ENCODE measurements around the gene PRDM15. TPM values are rescaled to one million over a fixed set of nuclear protein-coding genes. Genes with fewer than 3 reads are reported as not detected.

The PRDM15 gene
- total and polyA plus RNA-seq, 2 donors (not counting 3 experiments of a cell fraction or from before 2014, with no cell fraction given) = 11.8 to 12.9 TPM

DNA sequence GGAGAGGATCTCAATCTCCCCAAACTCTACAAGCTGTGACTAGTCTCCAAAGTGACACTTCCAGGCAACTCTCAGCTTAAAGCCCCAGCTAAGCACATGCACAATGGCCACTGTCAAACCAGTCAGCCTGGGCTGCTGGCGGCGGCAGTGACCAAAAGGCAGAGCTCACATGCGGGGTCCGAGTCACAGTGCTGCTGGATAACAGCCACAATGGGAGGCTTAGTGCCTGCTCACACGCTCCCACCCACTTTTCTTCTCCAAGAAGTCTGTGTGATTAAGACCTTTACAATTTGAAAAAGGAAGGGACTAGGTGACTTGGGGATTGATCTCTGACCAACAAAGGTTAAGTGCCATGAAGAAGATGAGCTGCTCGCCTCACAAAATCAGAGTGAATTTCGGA, 129.1 kb downstream of the PRDM15 start:
- Histone ChIP-seq H3K4me3 (replicated peaks in 1 of 3; ENCODE audit: insufficient read depth in 1 of 3, low read depth in 1 of 3, low read length in 3 of 3) (no peak overlapping the region), H4K20me1 (replicated peaks; ENCODE audit: control insufficient read depth, extremely low read depth, insufficient read depth, low read length) (no peaks in the 10 kb centered on the region), H3K9me1 (replicated peaks; ENCODE audit: control insufficient read depth, extremely low read depth, insufficient read depth, low read length) (no peaks in the 10 kb centered on the region), H3K4me2 (ENCODE audit: insufficient read depth, low read length) (no peak overlapping the region), H3K27me3 (ENCODE audit: control insufficient read depth in 2 of 2, insufficient read depth in 2 of 2, low read length in 2 of 2) (peaks cover 1 to 5% of the 10 kb centered on the region in 2 experiments), H3K27ac (ENCODE audit: insufficient read depth, low read depth, low read length) (no peak overlapping the region), H3K9ac (replicated peaks; ENCODE audit: extremely low read depth, insufficient read depth, low read length) (no peak overlapping the region), H3K79me2 (ENCODE audit: control insufficient read depth, insufficient read depth, low read length) (no peaks in the 10 kb centered on the region), H2AFZ (ENCODE audit: low read depth, low read length) (no peak overlapping the region), H3K9me3 (replicated peaks; ENCODE audit: control insufficient read depth, insufficient read depth, low read length) (no peaks in the 10 kb centered on the region), H3K36me3 (ENCODE audit: control insufficient read depth in 2 of 2, extremely low read depth in 1 of 2, insufficient read depth in 2 of 2, low read length in 2 of 2) (no peaks in the 10 kb centered on the region), H3K4me1 (ENCODE audit: control insufficient read depth, extremely low read depth, insufficient read depth, low read length) (no peaks in the 10 kb centered on the region)
- FAIRE-seq = no peak
- dilution Hi-C loops (cut with MboI; ENCODE audit: extremely low pct_ligation_motif_present, low sequenced_read_pairs) = no loop called here
- intact Hi-C loops (cut with micrococcal nuclease) = no loop called here
- POLR2A ChIA-PET = no interaction called here
- no peak for DNase-seq (ENCODE audit: low read depth, low spot score)
- TF ChIP-seq POLR2A (IDR thresholded peaks at IDR 0.05; ENCODE audit: low read depth, low read length) = no peak
- no peak for TF ChIP-seq JUN (IDR thresholded peaks at IDR 0.05; ENCODE audit: borderline replicate concordance, insufficient read depth, insufficient read length, low read depth)
- TF ChIP-seq, protein P1, sequence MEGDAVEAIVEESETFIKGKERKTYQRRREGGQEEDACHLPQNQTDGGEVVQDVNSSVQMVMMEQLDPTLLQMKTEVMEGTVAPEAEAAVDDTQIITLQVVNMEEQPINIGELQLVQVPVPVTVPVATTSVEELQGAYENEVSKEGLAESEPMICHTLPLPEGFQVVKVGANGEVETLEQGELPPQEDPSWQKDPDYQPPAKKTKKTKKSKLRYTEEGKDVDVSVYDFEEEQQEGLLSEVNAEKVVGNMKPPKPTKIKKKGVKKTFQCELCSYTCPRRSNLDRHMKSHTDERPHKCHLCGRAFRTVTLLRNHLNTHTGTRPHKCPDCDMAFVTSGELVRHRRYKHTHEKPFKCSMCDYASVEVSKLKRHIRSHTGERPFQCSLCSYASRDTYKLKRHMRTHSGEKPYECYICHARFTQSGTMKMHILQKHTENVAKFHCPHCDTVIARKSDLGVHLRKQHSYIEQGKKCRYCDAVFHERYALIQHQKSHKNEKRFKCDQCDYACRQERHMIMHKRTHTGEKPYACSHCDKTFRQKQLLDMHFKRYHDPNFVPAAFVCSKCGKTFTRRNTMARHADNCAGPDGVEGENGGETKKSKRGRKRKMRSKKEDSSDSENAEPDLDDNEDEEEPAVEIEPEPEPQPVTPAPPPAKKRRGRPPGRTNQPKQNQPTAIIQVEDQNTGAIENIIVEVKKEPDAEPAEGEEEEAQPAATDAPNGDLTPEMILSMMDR (IDR thresholded peaks at IDR 0.05; ENCODE audit: extremely low read depth in 1 of 2, insufficient read depth in 1 of 2, low read depth in 1 of 2, low read length in 2 of 2) = no peak
- TF ChIP-seq GATA2 (IDR thresholded peaks at IDR 0.05; ENCODE audit: insufficient read depth, insufficient read length, low read depth, low read length) = no peak
- no peak for TF ChIP-seq EZH2 (IDR thresholded peaks at IDR 0.05; ENCODE audit: borderline replicate concordance, low read depth, low read length, severe bottlenecking)
- TF ChIP-seq FOS (IDR thresholded peaks at IDR 0.05; ENCODE audit: borderline replicate concordance, insufficient read depth, low read length) = no peak
- no peak for TF ChIP-seq POLR2AphosphoS5 (IDR thresholded peaks at IDR 0.05; ENCODE audit: insufficient read depth, low read depth, low read length)
- TF ChIP-seq MYC (IDR thresholded peaks at IDR 0.05; ENCODE audit: low read depth, low read length) = no peak
- TF ChIP-seq MAX (IDR thresholded peaks at IDR 0.05; ENCODE audit: insufficient read depth, insufficient read length) = no peak
- BruUV-seq (replicated peaks) = no TSS peak
- CTCF ChIA-PET = interaction anchor here (0.7 kb wide), 1 partner anchor 1112 kb away, joined by 3 read pairs; no protein-coding TSS in a partner anchor
